Stimulated activated naive CD4-positive, alpha-beta T cell (primary cell): ENCODE measurements around the gene NTRK1.

Experiments used
- DNase-seq, 6 experiments: peaks; one replicate each; lab custom pipeline; 2025; lab: John Stamatoyannopoulos, UW

NTRK1 gene

DNA sequence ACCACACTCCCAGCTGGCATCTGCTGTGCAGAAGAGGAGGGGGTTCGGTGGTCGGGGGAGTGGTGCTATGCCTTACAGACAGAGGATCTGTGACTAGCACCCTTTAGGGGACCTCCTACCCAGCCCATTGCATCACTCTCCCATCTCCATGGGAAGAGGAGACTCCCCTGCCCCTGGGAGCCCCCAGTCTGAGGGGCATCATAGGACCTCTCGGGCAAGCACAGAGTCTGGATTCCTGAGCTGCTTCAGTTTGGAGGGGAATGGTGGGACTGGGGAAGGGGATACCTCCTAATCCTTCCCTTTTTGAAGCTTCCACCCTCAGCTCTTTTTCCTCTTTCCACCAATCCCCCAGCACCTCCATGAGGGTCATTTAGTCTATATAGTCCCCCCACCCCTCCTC is 3.1 kb upstream of the NTRK1 start:
- no peak for DNase-seq

DNA sequence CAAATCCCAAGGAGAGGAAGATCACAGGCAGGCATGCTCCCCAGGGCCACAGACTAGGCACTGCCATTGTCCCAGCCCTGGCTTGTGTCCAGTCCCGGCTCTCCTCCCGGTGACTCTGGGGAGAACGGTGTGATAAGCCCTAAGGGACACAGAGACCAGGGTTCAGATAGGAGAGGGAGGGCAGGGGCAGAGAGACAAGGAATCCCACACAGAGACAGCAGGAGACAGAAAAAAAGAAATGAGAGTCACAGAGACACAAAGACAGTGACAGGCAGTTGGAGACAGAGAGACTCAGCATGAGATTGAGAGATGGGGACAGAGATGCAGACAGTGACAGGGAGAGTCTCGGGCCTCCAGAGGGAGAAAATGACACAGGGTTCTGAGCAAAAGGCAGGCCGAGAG is 2.1 kb upstream of the NTRK1 start:
- no peak for DNase-seq

DNA sequence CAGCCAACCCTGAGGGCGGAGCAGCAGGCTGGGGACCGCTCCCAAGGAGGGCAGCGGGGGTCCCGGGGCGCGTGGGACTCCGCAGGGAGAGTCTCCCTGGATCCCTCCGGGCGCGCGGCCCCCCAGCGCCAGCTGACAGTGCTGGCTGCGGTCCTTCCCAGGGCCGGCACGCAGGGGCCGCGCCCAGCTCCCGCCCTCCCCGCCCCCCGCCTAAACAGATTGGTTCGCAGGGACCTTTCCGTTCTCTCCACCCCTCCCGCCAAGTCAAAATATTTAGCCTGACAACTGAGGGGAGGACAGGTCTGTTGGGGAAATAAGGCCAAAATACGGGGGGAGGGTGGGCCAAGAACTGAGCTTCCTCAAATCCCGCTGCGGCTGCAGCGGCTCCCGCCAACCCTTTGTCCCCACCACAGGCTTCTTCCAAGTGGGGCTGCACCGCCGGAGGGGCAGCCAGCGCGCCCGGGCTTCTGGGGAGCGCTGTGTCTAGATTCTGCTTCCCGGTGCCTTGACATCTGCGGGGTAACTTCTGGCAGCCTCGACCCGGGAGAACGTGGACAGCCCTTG is 1.6 kb upstream of the NTRK1 start, which contains the start of gene INSRR:
INSRR (minus strand) TSS at position 159 of the 564 bp plus-strand sequence. CDS start 496 bp downstream, outside the sequence.
- DNase-seq = peak in 2 of 6 experiments; percentile 16 to 39

DNA sequence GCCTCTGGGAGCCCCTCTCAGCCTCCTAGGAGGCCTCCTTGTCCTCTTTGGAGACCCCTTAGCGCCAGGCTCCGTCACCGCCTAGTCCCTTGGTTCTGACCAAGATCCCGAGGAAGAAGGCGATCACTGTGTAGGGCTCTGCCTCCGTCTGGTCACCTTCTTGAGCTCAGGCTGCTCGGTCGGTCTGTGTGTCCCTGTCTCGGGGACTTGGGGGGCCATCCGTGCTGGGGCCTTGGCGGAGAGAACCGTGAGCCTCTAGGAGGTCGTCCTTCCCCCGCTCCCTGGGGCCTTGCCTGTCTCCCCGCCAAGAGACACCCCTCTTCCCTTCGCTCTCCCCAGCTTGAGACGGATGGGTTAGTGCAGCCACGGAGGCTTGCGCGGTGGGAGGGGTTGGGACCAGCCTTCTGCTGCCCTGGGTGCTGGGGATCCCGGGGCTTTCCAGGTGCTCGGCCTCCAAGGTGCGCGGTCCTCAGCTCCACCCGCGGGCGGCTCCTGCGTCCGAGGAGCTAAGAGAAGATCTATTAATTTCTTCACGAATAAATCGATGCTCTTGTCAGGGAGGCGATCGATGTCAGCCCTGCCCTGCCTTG is 1.0 kb upstream of the NTRK1 start:
- DNase-seq = peak in 3 of 6 experiments; percentile 26 to 54 (median 33)

DNA sequence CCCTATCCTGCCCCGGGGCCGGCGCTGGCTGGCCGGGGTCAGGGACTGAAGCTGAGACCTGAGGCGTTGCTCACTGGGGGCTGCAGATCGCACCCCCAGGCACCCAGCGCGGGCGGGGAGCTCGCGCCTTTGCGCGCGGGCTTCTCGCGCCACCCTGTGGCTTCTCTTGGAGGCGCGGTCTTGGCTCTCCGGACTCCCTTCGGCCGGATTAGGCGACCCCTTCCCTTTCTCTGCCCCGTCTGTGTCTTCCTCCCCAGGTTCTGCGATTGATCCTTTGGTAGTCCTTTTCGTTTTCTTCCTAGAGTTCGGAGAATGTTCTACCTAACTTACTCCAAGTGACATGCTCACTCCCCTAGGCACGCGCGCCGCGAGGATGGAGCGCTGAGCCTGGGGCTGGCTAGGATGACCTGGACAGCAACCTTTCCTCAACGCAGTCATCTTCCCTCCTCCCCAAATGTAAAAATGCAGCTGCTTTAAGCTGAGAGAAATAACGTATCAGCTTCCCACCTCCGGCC is 495 bp upstream of the NTRK1 start:
- peak in 5 of 6 experiments; percentile 12 to 53 (median 39) for DNase-seq

DNA sequence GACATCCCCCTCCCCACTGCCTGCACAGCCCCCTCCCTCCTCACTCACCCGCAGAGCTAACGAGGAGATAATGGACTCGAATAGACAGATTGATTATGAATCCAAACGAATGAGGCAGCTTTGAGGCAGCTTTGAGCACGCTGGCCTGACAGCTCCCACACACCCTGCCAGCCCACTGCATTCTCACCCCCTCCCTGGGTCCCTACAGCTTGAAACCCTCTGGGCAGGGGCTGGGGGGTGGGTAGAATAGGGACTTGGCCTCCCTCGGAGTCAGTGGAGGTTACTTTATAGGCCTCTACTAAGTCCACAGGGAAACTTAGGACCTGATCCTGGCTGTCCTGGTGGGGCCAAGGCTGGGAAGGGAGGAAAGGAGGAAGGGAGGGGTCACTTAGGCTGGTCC is 1.9 kb downstream of the NTRK1 start:
- no peak for DNase-seq

DNA sequence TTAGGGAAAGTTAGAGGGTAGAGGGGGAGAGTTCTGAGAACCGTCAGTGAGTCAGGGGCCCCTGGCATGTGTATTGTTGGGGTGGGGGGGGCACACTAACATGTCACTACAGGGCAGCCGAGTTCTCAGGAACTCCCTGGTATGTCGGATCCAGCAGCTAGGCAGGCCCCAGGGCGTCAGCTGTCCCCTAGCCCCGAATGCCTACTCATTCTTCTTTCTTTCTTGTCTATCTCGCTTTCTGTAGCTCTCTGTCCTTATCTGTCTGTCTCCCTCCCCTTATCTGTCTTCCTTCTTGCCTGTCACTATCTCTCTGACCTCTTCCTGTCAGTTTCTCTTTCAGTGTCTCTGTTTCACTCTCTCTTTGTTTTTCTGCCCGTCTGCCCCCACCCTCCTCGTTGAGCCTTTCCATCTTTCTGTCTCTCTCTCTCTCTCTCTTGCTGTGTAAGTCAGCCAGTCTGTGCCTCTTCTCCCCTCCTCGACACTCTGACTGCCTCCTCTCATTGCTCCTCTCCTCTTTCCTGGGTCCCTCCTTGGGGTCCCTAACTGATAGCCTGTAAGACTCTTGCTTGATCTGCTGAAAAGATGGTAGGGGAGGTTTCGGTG is 2.4 kb downstream of the NTRK1 start:
- DNase-seq = no peak

DNA sequence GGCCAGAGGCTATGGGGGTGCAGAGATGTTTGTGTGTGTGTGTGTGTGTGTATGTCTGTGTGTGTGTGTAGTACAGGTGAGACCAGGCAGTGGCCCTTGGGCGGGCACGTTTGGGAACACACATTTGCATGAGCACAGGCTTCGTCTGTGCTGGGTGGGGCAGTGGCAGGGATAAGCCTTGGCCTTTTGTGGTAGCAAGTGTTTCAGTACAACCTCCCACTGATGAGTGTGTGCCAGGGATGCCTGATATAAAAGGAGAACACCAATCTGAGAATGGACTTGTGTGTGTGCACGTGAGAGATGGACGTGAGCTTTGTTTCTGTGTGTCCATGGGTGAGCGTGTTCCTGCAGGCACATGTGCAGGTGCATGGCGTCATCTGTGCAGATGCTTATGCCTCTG is 3.0 kb downstream of the NTRK1 start:
- DNase-seq = no peak

DNA sequence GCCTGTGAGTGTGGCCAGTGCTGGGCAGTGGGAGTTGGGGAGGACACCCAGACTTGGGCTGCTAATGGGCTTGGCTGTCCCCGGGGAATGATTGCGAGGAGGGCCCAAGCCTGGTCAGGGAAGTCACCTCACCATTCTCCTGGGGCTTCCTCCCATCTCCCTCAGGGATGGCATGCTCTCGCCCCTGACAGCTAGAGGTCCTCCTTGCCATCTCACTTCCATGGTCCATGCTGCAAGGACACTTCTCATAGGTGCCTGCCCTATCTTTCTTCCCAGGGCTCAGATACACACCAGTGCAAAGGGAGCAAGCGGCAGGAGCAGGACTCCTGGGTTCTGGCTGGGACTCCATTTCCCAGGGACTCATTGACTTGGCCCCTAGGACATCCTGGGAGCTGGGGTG is 4.1 kb downstream of the NTRK1 start:
- no peak for DNase-seq

DNA sequence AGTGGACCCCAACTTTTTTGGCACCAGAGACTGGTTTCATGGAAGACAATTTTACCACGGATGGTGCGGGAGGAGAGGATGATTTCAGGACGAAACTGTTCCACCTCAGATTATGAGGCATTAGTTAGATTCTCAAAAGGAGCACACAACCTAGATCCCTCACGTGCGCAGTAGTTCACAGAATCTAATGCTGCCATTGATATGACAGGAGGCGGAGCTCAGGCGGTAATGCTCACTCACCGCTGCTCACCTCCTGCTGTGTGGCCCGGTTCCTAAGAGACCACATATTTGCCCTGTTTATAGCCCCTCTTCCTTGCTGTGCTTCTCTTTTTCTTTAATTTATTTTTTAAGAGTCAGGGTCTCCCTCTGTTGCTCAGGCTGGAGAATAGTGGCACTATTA is 4.6 kb downstream of the NTRK1 start:
- no peak for DNase-seq

DNA sequence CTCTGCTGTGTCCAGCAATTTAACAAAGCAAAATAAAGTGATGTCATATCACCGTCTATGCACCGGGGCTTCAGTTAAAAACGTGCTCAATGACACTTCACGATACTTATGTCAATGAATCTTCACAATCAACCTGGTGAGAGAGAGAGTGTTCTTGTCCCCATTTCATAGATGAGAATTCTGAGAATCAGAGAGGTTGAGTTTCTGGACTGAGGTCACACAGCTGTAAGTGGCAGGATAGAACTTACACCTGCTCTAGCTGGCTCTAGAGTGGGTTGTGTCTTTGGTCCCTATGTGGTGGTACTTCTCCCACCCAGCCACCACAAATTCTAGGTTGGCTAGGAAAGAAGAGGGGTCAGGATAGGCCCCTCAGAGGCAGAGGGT is 5.2 kb downstream of the NTRK1 start:
- no peak for DNase-seq

DNA sequence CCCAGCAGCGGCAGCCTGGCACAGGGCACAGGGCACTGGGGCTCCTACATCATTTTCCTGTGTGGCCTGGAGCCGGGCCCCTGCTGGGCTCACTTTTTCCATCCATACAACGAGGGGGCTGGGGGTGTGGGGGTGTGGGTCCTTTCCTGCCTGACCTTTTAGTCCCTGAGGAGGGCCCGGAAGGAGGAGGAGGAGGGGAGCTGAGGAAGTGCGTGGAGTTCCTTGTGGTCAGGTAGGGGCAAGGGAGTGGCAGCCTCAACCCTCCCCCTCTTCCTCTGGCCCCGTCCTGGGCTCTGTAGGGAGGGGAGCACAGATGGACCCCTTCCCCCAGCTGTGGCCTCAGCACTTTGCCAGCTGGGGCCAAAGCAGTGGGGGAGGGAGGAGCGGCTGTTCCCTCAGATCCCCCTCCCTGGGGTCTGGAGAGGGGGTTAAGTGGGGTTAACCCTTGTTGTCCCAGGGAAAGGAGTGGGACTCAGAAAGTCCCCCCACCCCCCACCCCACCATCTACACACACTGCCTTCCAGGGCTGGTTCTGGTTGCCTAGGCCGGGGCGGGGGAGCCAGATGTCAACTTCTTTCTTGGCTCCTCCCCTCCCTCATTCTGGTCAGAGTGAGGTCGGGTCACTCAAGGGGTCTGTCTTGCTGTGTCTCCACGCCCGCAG is 5.7 kb downstream of the NTRK1 start:
- DNase-seq = no peak

DNA sequence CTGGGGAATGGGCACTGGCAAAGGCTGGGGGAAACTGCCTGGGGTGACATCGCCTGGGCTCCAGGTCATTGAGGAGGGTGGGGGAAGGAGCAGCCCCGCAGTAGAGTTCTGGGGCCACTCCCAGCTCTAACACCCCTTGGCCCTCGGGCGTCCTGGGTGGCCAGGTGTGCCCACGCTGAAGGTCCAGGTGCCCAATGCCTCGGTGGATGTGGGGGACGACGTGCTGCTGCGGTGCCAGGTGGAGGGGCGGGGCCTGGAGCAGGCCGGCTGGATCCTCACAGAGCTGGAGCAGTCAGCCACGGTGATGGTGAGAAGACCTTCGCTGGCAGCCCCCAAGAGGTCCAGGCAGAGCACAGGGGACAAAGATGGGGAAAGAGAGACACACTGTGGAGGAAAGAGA is 7.7 kb downstream of the NTRK1 start:
- DNase-seq = no peak

DNA sequence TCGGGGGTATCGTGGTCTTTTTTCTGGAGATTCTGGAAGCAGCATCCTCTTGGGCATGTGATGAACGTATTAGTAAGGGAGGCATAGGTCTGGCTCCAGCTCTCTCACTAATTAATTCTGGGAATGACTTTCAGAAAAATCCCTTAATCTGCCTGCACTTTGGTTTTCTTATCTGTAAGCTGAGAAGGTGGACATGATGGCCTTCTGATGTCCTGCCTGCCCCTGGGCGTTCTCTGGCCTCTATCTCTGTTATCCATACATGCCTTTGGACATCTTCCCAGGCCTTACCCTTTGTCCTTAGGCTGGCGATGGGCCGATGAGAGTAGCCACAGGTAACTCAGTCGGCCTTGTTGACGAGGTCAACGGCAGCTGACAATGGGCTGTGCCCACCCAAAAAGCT is 8.8 kb downstream of the NTRK1 start:
- no peak for DNase-seq

DNA sequence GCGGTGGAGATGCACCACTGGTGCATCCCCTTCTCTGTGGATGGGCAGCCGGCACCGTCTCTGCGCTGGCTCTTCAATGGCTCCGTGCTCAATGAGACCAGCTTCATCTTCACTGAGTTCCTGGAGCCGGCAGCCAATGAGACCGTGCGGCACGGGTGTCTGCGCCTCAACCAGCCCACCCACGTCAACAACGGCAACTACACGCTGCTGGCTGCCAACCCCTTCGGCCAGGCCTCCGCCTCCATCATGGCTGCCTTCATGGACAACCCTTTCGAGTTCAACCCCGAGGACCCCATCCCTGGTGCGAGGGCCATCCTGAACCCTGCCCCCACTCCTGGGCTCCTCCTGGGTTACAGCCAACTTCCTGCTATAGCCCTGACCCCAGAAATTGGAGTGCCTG is 13.0 kb downstream of the NTRK1 start:
- DNase-seq = no peak

DNA sequence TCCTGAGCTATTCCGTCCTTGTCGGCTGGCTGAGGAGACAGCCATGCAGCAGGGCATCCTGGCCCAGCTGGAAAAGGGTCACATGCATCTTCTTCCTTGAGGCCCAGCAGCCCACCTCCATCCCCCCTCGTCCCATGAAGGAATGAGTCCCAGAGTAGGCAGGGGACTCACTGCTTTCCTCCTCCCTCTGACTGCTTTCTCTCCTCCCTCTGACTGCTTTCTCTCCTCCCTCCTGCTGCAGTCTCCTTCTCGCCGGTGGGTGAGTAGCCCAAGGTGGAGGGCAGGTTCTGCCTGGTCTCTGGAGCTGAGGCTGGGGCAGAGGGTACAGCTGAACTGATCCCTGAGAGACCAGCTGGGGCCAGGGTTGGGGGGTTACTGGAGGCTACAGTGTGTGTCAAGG is 13.5 kb downstream of the NTRK1 start:
- DNase-seq = no peak

DNA sequence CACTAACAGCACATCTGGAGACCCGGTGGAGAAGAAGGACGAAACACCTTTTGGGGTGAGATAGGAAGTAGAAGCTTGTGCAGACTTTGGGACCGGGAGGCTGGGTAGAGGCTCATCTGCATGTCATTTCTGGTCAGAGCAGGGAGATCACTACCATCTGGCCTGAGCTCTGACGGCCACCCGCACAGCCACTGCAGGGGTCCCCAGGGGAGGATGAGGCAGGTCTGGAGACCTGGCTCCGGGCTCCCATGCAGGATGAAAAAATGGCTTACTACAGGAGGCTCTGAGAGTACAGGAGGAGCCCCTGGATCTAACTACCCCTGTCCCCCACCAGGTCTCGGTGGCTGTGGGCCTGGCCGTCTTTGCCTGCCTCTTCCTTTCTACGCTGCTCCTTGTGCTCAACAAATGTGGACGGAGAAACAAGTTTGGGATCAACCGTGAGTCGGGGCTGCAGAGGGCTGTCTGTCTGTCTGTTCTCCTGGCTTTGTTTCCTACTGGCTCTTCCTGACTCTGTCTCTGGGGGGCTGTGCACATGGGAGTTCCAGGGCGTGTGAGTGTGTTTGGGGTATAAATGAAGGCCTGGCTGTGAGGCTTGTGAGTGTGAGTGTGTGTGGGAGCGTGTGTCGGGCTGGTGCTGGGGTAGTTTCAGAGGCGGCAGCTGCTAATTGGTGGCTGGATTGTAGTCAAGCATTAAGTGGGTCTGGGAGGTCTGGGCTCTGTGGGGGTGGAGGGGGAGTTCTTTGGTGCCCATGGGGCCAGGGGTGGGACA is 14.1 kb downstream of the NTRK1 start:
- DNase-seq = no peak

DNA sequence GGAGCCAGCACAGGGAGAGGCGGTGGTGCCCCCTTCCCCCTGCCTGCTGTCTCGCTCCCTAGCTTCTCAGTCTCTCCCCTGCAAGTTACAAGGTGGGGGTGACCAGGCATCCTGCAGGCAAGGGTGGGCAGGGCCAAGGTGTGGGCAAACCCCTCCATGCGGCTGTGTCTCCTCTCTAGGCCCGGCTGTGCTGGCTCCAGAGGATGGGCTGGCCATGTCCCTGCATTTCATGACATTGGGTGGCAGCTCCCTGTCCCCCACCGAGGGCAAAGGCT is 14.6 kb downstream of the NTRK1 start:
- no peak for DNase-seq

DNA sequence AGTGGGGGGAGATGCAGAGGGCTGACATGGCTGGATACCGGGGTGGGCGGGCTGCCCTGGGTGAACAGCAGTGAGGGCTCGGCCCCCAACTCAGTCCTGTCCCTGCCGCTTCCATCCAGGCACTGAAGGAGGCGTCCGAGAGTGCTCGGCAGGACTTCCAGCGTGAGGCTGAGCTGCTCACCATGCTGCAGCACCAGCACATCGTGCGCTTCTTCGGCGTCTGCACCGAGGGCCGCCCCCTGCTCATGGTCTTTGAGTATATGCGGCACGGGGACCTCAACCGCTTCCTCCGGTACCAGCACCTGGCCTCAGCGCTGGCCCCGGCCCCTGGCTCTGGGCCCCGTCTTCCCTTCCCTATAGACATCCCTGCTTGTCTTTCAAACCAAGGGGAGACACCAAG is 15.6 kb downstream of the NTRK1 start:
- no peak for DNase-seq

DNA sequence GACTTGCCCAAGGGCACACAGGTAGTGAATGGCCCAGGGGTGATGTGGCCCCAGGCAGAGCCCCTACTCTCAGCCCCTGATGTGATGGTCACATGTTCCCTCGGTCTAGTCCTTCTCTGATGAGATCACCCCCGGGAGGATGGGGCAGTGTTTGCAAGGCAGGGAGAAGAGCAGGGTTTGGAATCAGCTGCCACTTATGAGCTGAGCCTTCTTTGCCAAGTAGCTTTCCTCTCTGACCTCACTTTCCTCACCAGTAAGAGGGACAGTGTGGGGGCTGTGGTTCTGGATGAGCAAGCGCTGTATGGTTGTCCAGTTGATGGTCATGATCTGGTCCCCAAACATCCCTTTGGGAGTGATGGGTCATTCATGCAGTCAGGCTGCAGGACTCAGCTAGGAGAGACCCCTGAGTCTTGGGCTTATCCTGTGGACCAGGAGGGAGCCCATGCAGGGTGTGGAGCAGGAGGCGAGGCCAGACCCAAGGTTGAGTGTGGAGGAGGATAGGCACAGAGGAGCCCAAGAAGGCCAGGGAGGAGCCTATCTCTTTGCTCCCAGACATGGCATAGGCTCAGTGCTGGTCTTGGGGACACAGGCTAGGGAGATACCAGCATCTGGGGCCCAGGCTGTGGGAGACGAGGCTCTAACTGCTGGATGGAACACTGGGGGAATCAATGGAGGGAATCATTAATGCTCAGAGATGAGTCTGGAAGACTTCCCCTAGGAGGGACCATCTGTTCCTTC is 16.9 kb downstream of the NTRK1 start:
- DNase-seq = no peak

DNA sequence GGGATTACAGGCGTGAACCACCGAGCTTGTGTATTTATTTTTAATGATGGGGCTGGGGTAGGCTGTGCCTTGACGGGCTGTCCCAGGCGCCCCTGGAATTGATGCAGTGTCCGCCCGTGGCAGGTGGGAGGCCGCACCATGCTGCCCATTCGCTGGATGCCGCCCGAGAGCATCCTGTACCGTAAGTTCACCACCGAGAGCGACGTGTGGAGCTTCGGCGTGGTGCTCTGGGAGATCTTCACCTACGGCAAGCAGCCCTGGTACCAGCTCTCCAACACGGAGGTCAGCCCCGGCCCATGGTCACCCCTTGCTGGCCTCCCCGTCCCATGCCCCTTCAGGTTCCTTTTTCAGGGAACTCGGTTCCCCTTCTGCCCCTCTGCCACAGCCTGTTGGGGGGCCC is 19.2 kb downstream of the NTRK1 start:
- no peak for DNase-seq

DNA sequence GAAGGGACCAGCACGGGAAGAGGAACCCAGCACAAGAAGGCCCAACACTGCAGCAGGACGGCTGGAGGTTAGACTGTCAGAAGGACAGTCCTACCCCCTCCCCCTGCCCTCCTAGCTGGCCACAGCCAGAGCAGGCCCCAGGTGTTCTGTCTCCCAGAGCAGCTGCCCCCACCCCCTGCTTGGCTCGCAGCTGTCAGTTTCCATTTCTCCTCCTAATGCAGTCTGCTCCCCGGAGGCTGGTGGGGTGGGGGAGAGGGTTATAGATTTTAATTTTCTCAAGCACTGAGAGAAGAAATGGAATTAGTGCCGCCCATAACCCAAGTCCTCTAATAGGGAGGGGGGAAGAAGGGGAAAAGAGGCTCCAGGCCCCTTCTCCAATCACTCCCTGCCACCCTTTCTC is 19.8 kb downstream of the NTRK1 start:
- DNase-seq = no peak
